ENCODE measurements around the gene BID.

BID gene

GRCh38 chr22:17780741-17781318 is 6.6 kb upstream of the BID start:
- no peaks in the 10 kb centered on the region for H3K36me3 ChIP-seq (ENCODE audit: control insufficient read depth, low read length)
- no peak for TF ChIP-seq CTCF (IDR thresholded peaks at IDR 0.05; ENCODE audit: low read depth, low read length, poor library complexity, severe bottlenecking)
- no peak for TF ChIP-seq EZH2phosphoT487 (IDR thresholded peaks at IDR 0.05; ENCODE audit: borderline replicate concordance, low read length)
- H3K27me3 ChIP-seq (ENCODE audit: control insufficient read depth, low read length): no peaks in the 10 kb centered on the region
- H3K4me1 ChIP-seq (ENCODE audit: control insufficient read depth, low read length): peaks cover 53% of the 10 kb centered on the region
- H3K9me3 ChIP-seq (ENCODE audit: control insufficient read depth, insufficient read depth, low read length): no peaks in the 10 kb centered on the region
- no peaks in the 10 kb centered on the region for H3K9me2 ChIP-seq (replicated peaks; ENCODE audit: control insufficient read depth, low read length)
- H3K4me3 ChIP-seq (ENCODE audit: low read length): no peak overlapping the region
- peaks cover 19% of the 10 kb centered on the region for H3K79me2 ChIP-seq (ENCODE audit: control insufficient read depth, low read length)
- H3K4me2 ChIP-seq (ENCODE audit: low read length): peak overlapping the region; percentile 18; the same call in 1 of the 2 replicates
- H4K20me1 ChIP-seq (ENCODE audit: control insufficient read depth, insufficient read depth, low read depth, low read length): no peaks in the 10 kb centered on the region
- no peaks in the 10 kb centered on the region for H3F3A ChIP-seq (ENCODE audit: control insufficient read depth, insufficient read depth)
- H3K27ac ChIP-seq (ENCODE audit: low read depth, low read length): no peak overlapping the region

- peaks cover 3% of the 10 kb centered on the region for H3F3A ChIP-seq (ENCODE audit: control insufficient read depth, insufficient read depth)
- no peaks in the 10 kb centered on the region for H4K20me1 ChIP-seq (ENCODE audit: control insufficient read depth, insufficient read depth, low read depth, low read length)
- H3K4me3 ChIP-seq (ENCODE audit: low read length): no peak overlapping the region
Measured at GRCh38 chr22:17780116-17780740, 6.0 kb upstream of the BID start.

GRCh38 chr22:17779286-17780115 is 5.2 kb upstream of the BID start:
- H3K79me2 ChIP-seq (ENCODE audit: control insufficient read depth, low read length): peaks cover 19% of the 10 kb centered on the region

More at GRCh38 chr22:17780116-17780740, 6.0 kb upstream of the BID start:
- H3K4me1 ChIP-seq (ENCODE audit: control insufficient read depth, low read length): peaks cover 58% of the 10 kb centered on the region
- no peaks in the 10 kb centered on the region for H3K9me3 ChIP-seq (ENCODE audit: control insufficient read depth, insufficient read depth, low read length)
- TF ChIP-seq EZH2phosphoT487 (IDR thresholded peaks at IDR 0.05; ENCODE audit: borderline replicate concordance, low read length): no peak
- TF ChIP-seq CTCF (IDR thresholded peaks at IDR 0.05; ENCODE audit: low read depth, low read length, poor library complexity, severe bottlenecking): no peak
- H3K27ac ChIP-seq (ENCODE audit: low read depth, low read length): no peak overlapping the region
- no peaks in the 10 kb centered on the region for H3K36me3 ChIP-seq (ENCODE audit: control insufficient read depth, low read length)
- H3K4me2 ChIP-seq (ENCODE audit: low read length): peak overlapping the region; percentile 95; the same call in 1 of the 2 replicates
- H3K79me2 ChIP-seq (ENCODE audit: control insufficient read depth, low read length): peaks cover 19% of the 10 kb centered on the region
- H3K9me2 ChIP-seq (replicated peaks; ENCODE audit: control insufficient read depth, low read length): no peaks in the 10 kb centered on the region
- H3K27me3 ChIP-seq (ENCODE audit: control insufficient read depth, low read length): no peaks in the 10 kb centered on the region

More at GRCh38 chr22:17779286-17780115, 5.2 kb upstream of the BID start:
- Histone ChIP-seq H3K9me3 (ENCODE audit: control insufficient read depth, insufficient read depth, low read length) (no peaks in the 10 kb centered on the region), H4K20me1 (ENCODE audit: control insufficient read depth, insufficient read depth, low read depth, low read length) (no peaks in the 10 kb centered on the region), H3F3A (ENCODE audit: control insufficient read depth, insufficient read depth) (peaks cover 10% of the 10 kb centered on the region), H3K9me2 (replicated peaks; ENCODE audit: control insufficient read depth, low read length) (no peaks in the 10 kb centered on the region), H3K27ac (ENCODE audit: low read depth, low read length) (no peak overlapping the region), H3K36me3 (ENCODE audit: control insufficient read depth, low read length) (no peaks in the 10 kb centered on the region), H3K4me1 (ENCODE audit: control insufficient read depth, low read length) (peaks cover 62% of the 10 kb centered on the region), H3K4me2 (ENCODE audit: low read length) (peak overlapping the region; percentile 95), H3K4me3 (ENCODE audit: low read length) (no peak overlapping the region), H3K27me3 (ENCODE audit: control insufficient read depth, low read length) (no peaks in the 10 kb centered on the region)
- TF ChIP-seq EZH2phosphoT487 (IDR thresholded peaks at IDR 0.05; ENCODE audit: borderline replicate concordance, low read length) (no peak), CTCF (IDR thresholded peaks at IDR 0.05; ENCODE audit: low read depth, low read length, poor library complexity, severe bottlenecking) (no peak)

Data from DOHH2 (cell line).